OCI-LY3 (cell line): ENCODE results near the gene JPT2.

Experiments
- CTCF ChIP-seq: fragments of 200-600, 300-600 bp; sonication (generic); IDR thresholded peaks from 2 replicates; pipeline ENCODE4 v1.5.1; 2014; ENCODE audit warnings: antibody characterized with exemption, low read length, low read depth
- EZH2phosphoT487 ChIP-seq: fragments of 200-600 bp; shearing (Covaris generic); IDR thresholded peaks from 2 replicates; pipeline ENCODE4 v1.6.1; 2018; ENCODE audit warnings: antibody characterized with exemption, mixed run types, low read depth

GRCh38 chr16:1701216-1701878, 23.3 kb downstream of the JPT2 start:
- TF ChIP-seq CTCF (no peak), EZH2phosphoT487 (no peak)
